ENCODE results near the gene DLEC1. TPM values are rescaled to one million over a fixed set of nuclear protein-coding genes. Genes with fewer than 3 reads are reported as not detected.

The DLEC1 gene
- total RNA-seq, 1 donor, result under 0.01 TPM

GRCh38 chr3:38029400-38030125, 9.4 kb upstream of the DLEC1 start, which contains the start of gene PLCD1:
PLCD1 (minus strand) TSS chr3:38029642; CDS start chr3:38029539, 103 bp downstream.
- Histone ChIP-seq H3K4me3 (ENCODE audit: insufficient read depth, low read length) (peak within 1 kb of the TSS; percentile 82), H3K36me3 (ENCODE audit: insufficient read depth, low read length) (no peaks in the 10 kb centered on the region), H3K27me3 (ENCODE audit: insufficient read depth, low read length) (no peaks in the 10 kb centered on the region), H4K20me1 (ENCODE audit: insufficient read depth, low read length) (peaks cover 4% of the 10 kb centered on the region), H3K9me3 (ENCODE audit: low read depth, low read length) (no peaks in the 10 kb centered on the region), H3K27ac (ENCODE audit: low read depth, low read length) (peak within 1 kb of the TSS; percentile 72), H3K79me2 (ENCODE audit: insufficient read depth, low read length) (peaks cover 13% of the 10 kb centered on the region), H3K4me2 (ENCODE audit: insufficient read depth, low read length) (peak within 1 kb of the TSS; percentile 88), H2AFZ (ENCODE audit: low read length) (peak within 1 kb of the TSS; percentile 78), H3K4me1 (ENCODE audit: insufficient read depth, low read length) (peaks cover 32% of the 10 kb centered on the region)
- peak; percentile 98 for DNase-seq (ENCODE audit: insufficient read length, low spot score, missing footprints)
- TF ChIP-seq CTCF (IDR thresholded peaks at IDR 0.05; ENCODE audit: extremely low read depth, low read depth, low read length), result no peak

- H3K36me3 ChIP-seq (ENCODE audit: insufficient read depth, low read length), result no peaks in the 10 kb centered on the region
- TF ChIP-seq CTCF (IDR thresholded peaks at IDR 0.05; ENCODE audit: extremely low read depth, low read depth, low read length), result no peak
- H3K4me1 ChIP-seq (ENCODE audit: insufficient read depth, low read length), result peaks cover 29% of the 10 kb centered on the region
- H3K4me2 ChIP-seq (ENCODE audit: insufficient read depth, low read length), result peak overlapping the region; percentile 88
- H3K4me3 ChIP-seq (ENCODE audit: insufficient read depth, low read length), result peak overlapping the region; percentile 82
- DNase-seq (ENCODE audit: insufficient read length, low spot score, missing footprints), result peak; percentile 81
- H3K79me2 ChIP-seq (ENCODE audit: insufficient read depth, low read length), result peaks cover 11% of the 10 kb centered on the region
- H2AFZ ChIP-seq (ENCODE audit: low read length), result peak overlapping the region; percentile 74
- H3K9me3 ChIP-seq (ENCODE audit: low read depth, low read length), result no peaks in the 10 kb centered on the region
- H4K20me1 ChIP-seq (ENCODE audit: insufficient read depth, low read length), result peaks cover 4% of the 10 kb centered on the region
- H3K27ac ChIP-seq (ENCODE audit: low read depth, low read length), result peak overlapping the region; percentile 72
- no peaks in the 10 kb centered on the region for H3K27me3 ChIP-seq (ENCODE audit: insufficient read depth, low read length)
Observed at GRCh38 chr3:38030126-38031021, 8.6 kb upstream of the DLEC1 start.

GRCh38 chr3:38031022-38031994, 7.7 kb upstream of the DLEC1 start:
- Histone ChIP-seq H3K36me3 (ENCODE audit: insufficient read depth, low read length) (no peaks in the 10 kb centered on the region), H3K4me1 (ENCODE audit: insufficient read depth, low read length) (peaks cover 22% of the 10 kb centered on the region), H2AFZ (ENCODE audit: low read length) (peak overlapping the region; percentile 68), H3K9me3 (ENCODE audit: low read depth, low read length) (no peaks in the 10 kb centered on the region), H3K27ac (ENCODE audit: low read depth, low read length) (peak overlapping the region; percentile 72), H3K79me2 (ENCODE audit: insufficient read depth, low read length) (peaks cover 11% of the 10 kb centered on the region), H3K4me3 (ENCODE audit: insufficient read depth, low read length) (peak overlapping the region; percentile 23), H3K4me2 (ENCODE audit: insufficient read depth, low read length) (peak overlapping the region; percentile 51), H3K27me3 (ENCODE audit: insufficient read depth, low read length) (no peaks in the 10 kb centered on the region), H4K20me1 (ENCODE audit: insufficient read depth, low read length) (peaks cover 4% of the 10 kb centered on the region)
- no peak for TF ChIP-seq CTCF (IDR thresholded peaks at IDR 0.05; ENCODE audit: extremely low read depth, low read depth, low read length)
- peak; percentile 96 for DNase-seq (ENCODE audit: insufficient read length, low spot score, missing footprints)
